T47D (cell line): Measurements from ENCODE around the gene CD6.
A peak's percentile ranks its signal among the peaks of the same experiment; 100 is the strongest.

ENCODE experiments used
- DNase-seq, 2 experiments: peaks; one replicate each; pipeline versions ENCODE4 v3.0.0 to v3.0.0-alpha.2; 2011 to 2012; ENCODE audit warnings: low read depth in 1 of 2, low spot score in 1 of 2
- JUND ChIP-seq: IDR thresholded peaks from 2 replicates; pipeline ENCODE4 v1.6.1; 2012; ENCODE audit warnings: low read depth
- in situ Hi-C: cut with HindIII; loops from 2 replicates; pipeline ENCODE4 v1.10.0; 2016; ENCODE audit warnings: low sequenced_read_pairs, low pct_unique_long_range_greater_than_20kb

Gene CD6

GRCh38 chr11:61011950-61012736 is 40.7 kb downstream of the CD6 start:
- DNase-seq, result no peak
- in situ Hi-C loops, result no loop called here
- no peak for TF ChIP-seq JUND

DNA sequence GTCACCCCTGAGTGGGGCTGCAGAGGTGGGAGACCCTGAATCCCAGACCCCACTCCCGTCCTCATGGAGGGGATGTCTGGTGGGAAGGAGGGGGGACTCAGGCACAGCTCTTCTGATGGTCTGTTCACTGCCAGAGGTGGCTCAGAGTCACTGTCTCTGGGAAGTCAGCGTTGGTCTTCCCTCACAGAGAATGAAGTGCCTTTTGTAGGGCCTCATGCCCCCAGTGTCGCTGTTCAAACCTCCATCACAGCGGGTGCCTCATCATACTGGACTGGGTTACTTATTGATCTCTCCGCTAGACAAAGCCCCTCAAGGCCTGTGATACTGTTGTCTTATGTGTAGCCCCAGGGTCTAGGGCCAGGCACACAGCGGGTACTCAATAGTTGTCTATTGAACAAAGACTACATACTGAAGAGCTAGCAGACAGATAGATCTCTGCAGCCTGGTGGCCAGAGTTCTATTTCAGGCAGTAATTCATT is 41.3 kb downstream of the CD6 start:
- TF ChIP-seq JUND, result no peak
- DNase-seq, result no peak
- in situ Hi-C loops, result no loop called here

DNA sequence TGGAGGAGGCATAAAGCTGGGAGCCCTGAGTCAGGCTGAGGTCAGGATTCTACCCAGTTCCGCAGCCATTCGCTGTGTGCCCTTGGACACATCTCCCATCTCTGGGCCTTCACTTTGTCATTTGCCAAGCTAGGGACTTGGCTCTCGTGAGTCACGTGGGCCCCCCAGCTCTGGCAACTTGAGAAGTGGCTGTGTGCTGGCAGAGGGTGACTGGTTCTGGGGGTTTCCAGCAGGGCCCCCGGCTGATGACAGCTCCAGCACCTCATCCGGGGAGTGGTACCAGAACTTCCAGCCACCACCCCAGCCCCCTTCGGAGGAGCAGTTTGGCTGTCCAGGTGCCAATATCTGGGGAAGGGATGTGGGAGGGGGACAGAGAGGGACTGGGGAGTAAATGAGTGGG is 46.6 kb downstream of the CD6 start:
- DNase-seq, result no peak
- in situ Hi-C loops, result no loop called here
- no peak for TF ChIP-seq JUND

DNA sequence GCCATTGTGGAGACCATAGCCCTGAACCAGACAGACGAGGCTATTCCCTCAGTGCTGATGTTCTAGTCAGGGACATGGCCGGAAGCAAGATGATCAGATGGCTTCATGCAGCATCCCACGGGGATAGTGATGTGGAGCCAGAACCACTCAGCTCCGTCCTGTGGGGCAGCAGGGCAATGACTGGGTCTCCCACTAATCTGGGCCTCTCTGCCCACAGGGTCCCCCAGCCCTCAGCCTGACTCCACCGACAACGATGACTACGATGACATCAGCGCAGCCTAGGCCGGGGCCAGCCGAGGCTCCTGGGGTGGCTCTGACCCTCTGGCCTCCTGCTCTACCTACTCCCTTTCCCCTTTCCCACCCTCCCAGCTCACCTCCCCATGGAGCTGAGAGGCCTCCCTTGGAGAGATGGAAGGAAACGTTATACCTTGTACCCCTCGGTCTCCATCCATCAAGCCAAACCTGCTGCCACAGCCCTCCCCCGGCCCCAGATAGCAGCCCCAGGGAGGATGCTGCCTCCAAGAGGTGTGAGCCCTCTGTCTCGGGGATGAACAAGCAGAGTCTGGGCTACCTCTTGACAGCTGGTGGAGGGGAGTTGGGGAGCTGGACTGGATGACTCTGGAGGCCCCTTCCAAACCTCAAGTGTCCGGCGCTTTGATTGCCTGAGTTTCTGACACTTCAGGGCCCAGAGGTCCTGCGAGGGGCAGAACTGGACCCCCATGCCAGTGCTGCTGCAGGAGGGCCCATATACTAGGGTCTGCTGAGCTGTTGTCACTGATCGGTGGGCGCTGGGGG is 47.8 kb downstream of the CD6 start:
- in situ Hi-C loops, result no loop called here
- TF ChIP-seq JUND, result no peak
- no peak for DNase-seq

DNA sequence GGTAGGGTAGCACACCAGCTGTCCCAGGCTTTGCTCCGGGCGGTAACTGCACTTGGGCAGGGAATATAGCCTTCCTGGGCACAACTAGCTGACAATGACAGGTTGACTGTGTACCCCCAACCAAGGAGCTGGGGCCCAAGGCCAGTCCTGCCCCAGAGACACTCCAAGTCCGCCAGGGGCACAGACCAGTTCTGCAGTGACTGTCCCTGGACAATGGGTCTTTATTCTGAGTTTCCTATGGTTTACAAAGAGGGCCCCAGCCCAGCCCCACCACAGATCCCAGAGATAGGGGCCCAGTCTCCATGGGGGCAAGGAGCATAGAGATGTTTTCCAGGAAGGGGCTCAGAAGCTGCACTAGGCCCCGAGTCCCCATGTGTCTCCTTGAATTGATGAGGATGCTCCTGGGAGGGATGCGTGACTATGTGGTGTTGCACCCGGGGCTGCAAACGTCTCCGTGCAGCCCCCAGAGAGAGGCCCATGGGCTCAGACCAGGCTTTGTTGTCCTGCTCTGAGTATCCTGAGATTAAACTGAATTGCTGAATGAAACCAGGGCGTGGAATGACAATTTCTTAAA is 48.4 kb downstream of the CD6 start:
- in situ Hi-C loops, result no loop called here
- TF ChIP-seq JUND, result no peak

GRCh38 chr11:61020551-61021235 is 49.2 kb downstream of the CD6 start:
- no peak for DNase-seq
- no peak for TF ChIP-seq JUND
- in situ Hi-C loops, result no loop called here

More for the DNA sequence above, 48.4 kb downstream of the CD6 start:
- no peak for DNase-seq

DNA sequence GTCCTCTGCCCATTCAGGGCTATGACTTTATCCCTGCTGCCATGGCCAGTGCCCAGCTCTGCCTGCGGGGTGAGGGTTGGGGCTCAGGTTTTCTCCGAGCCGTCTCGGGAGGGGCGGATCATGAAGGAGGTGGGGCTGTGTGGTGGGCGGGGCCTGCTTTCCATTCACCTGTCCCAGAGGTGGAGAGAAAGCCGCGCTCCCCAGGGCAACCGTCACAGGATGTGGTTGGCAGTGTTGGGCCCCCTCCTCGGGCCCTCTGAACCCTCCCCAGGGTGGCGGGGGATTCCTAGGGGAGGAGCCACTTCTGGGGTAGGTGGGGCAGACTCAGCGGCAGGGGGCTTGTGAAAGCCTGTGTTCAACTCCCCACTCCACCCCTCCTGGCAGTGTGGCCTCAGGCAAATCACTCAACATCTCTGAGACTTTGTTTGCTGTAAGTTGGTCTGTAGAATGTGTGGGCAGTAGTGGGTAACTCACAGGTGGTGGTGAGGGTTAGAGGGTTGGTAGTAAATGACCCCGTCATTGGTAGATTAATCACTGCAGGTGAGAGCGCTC is 50.3 kb downstream of the CD6 start:
- DNase-seq, result peak; percentile 91 to 92
- in situ Hi-C loops, result no loop called here
- no peak for TF ChIP-seq JUND

GRCh38 chr11:61022311-61023085 is 51.0 kb downstream of the CD6 start:
- no peak for TF ChIP-seq JUND
- no peak for DNase-seq
- in situ Hi-C loops, result no loop called here

DNA sequence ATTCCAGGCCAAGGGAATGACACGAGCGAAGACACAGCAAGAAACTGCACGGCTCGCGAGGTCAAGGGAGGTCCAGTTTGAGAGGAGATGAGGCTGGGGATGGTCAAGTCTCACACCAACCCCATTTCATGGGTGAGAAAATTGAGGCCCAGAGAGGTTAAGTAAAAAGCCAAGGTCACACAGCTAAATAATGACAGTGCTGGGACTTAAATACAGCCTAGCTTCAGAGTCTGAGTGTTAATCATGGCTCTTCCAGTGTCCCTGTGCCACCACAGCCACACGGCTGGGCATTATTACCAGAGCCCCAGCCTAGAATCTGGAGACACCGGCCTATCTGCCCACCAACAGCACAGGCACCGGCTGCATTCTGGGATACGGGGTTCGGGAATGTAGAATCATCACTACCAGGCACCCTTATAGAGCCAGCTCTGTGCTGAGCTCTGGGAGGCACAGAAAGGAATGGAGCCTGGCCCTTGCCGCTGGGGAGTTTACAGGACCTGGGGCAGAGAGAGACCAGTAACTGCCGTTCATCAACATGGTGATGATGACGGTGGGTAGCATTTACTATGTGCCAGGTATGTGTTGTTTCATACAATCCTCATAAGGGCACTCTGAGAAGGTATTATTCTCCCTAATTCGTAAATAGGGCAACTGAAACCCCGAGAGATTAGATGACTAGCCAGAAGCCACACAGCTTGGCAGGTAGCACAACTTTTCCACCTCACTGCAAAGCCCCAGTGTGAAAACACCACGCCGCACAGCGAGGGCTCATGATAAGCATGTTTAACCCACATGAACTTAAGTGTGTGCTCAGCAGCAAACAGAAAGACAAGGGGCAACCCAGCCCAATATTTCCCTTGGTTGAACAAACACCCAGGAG is 51.8 kb downstream of the CD6 start:
- in situ Hi-C loops, result no loop called here
- DNase-seq, result no peak
- TF ChIP-seq JUND, result no peak

DNA sequence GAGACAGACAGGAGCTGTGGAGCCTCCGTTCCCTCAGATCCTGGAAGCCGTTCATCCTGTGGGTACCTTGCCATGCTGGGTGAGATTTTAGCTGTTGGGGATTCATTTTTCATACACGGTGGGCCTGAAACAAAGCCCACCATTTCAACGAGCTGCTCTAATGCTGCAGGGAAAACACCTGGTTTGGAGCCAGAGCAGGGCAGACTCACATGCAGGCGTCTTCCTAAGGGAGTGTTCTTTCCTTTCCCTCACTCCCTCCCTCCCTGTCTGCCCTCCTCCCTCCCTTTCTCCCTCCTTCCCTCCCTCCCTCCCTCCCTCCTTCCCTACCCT is 52.5 kb downstream of the CD6 start:
- DNase-seq, result no peak
- in situ Hi-C loops, result no loop called here
- TF ChIP-seq JUND, result no peak
